HG02852 (cell line): Measurements from ENCODE around the gene RFNG.

Experiments
- ATAC-seq: cut with Tn5 transposase; IDR thresholded peaks from one replicate; pipeline ENCODE4 v1.9.1; 2021; ENCODE audit warnings: mild to moderate bottlenecking, moderate library complexity; ENCODE audit not compliant: unreplicated experiment

The RFNG gene

DNA sequence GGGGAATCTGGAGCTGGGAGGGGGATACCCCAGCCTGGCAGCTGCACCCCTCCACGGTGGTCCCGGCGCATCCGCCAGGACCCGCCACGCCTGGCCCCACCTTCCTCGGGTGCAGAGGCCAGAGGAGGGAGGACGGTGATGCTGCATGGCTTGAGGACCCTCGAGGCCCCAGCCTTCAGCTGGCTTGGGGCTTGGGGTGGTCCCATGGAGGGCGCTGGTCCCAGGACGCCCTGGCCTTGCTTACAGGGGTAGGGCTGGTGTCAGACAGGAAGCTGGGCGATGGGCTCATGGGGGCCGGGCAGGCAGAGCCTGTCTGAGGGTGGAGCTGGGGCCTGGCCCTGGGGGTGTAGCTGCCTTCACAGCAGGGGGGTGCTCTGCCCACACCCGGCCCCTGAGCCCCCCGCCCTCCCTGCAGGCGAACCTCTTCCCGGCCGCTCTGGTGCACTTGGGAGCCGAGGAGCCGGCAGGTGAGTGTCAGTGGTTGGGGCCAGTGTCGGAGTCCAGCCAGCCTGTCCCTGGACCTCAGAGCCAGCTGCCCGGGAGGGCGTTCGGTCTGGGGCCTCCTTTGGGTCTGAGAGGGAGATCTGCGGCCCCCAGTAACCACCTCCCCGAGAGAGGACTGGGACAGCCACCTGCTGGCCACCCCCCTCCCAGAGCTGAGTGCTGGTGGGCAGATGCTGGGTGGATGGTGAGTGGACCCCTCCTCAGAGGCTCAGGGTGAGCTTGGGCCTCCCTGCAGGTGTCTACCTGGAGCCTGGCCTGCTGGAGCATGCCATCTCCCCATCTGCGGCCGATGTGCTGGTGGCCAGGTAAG lies 35.3 kb downstream of the RFNG start:
- no peak for ATAC-seq

DNA sequence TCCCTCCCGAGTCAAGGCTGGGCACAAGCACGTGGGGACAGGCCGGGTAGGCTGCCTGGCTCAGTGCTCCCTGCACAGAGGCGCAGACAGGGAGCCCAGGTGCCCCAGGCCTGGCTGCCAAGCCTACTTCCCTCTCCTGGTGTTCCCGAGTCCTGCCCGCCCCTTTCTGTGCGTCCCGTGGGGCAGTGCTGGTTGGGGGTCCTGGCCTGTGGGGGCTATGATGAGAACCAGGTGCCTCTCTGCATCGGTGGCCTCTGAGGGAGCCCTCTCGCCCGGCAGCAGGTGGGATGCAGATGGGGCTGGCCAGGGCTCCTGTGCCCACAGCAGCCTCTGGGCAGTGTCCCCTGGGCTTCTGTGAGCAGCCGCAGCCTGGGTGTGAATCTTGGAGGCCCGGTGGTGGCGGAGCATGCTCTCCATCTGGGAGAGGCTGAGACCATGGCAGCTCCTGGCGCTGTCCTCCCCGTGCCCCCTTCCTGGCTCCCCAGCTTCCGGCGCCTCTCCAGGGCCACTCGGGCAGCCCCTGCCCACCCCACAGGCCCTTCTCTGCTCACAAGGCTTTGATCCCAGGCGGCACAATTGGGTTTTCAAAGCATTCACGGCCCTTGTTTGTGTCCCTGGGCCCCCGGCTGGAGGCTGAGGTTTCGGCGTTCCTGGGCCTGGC lies 36.2 kb downstream of the RFNG start:
- ATAC-seq, result no peak

DNA sequence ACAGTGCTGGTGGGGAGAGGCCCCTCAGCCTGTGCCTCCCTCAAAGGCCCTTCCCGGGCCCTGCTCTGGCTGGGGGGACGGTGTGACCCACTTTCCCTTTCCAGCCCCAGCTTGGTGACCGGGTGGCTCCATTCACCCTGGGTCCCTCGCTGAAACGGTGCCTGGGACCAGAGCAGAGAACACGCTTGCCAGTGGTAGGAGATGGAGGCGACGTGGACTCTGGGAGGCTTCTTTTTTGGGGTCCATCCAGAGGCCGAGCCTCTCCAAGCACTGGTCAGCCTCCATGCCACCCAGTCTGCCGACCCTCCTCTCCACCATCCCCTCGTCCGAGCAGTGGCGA lies 36.7 kb downstream of the RFNG start:
- ATAC-seq, result no peak

DNA sequence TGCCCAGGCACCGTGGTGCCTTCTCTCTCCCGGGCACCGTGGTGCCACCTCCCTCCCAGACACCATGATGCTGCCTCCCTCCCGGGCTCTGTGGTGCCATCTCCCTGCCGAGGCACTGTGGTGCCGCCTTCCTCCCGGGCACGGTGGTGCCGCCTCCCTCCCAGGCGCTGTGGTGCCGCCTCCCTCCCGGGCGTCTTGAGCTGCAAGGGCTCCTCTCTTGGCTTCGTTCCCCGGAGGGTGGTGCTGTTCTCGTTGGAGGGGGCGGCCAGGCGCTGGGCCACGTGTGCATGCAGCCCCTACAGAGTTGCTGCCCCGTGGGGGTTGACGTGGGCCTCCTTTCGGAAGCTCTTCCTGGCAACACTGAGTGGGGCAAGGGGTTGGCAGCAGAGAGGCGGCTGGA lies 37.2 kb downstream of the RFNG start:
- no peak for ATAC-seq

DNA sequence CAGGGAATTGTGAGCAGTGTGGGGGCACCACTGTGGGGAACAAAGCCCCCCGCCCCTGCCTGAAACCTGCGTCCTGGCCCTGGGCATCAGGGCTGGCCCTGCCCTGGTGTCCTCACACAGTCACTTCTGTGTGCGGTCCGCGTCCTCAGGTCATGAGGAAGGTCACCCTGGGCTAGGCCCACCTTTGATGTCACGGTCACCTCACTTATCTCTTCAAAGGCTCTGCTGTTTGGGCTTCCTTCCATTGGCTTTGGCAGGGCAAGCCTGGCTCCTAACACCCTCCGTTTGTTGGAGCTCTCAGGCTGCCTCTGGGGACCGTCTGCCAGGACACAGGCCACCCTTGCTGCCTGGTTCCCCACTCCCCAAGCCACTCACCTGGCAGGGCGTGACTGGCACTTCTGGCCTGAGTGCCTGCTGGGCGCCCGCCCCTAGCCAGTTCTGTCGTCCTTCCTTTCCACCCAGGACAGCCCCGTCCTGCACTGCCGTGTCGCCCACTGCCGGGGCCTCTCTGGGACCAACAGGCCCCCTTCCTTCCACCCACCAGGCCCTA lies 37.8 kb downstream of the RFNG start:
- no peak for ATAC-seq

DNA sequence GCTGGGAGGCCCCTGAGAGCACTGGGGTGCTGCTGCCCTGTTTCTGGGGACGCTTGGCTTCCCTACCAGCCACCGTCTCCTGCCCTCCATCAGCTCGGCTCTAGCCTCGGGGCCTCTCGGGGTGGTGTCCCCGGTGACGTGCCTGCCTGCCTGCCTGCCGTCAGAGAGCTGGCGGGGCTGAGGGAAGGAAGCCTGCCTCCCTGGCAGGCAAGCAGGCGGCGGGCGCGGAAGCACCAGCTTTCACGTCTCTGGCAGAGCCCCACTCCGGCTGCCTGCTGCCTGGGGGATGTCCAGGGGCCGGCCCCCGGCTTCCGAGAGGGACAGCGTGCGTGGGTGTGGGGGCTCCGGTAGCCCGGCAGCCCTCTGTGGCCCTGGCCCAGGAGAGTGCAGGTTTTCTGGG lies 38.3 kb downstream of the RFNG start:
- no peak for ATAC-seq

DNA sequence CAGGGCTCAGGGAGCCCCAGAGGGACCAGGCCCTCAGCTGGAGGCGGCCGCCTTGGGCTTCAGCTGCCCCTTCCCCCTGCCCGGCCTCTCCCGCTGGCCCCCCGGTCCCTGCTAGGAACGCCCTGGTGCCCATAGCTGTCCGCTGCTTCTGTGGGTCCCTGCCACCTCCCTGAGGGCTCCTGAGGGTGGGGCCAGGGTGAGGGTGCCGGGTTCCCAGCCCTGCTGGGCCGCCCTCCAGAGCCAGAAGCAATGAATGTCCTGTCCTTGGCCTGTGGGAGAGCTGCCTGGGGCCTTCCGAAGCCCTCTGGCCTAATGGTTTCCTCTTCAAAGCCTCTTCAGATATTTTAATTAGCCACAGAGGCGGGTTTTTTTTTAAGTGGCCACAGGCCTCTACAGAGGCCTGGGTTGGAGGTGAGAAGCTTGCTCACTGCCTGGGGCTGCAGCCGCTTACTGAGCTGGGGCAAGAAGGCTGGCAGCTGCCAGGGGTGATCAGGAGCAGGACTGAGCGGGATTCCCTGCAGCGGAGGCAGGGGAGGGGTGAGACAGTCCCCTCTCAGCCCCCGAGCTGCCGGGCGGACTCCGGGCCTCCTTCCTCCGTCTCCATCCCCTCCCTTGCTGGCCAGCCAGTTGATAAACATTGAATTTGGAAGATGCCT lies 38.8 kb downstream of the RFNG start:
- no peak for ATAC-seq

DNA sequence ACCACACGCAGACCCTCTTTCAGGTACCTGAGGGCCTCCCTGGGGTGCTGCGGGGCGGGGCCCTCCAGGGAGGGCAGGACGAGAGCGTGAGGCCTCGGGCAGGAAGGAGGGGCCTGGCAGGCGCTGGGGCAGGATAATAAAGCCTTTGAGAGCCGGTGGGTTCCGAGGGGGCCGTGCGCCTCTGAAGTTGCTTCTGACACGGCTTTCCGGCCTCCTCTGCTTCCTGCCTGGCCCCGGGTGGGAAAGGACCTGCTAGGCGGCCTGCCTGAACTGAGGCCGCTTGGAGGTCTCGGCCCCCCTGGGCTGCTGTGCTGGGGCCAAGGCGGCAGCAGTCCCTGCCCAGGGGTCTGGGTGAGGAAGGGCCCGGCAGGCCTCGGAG lies 39.4 kb downstream of the RFNG start:
- no peak for ATAC-seq

DNA sequence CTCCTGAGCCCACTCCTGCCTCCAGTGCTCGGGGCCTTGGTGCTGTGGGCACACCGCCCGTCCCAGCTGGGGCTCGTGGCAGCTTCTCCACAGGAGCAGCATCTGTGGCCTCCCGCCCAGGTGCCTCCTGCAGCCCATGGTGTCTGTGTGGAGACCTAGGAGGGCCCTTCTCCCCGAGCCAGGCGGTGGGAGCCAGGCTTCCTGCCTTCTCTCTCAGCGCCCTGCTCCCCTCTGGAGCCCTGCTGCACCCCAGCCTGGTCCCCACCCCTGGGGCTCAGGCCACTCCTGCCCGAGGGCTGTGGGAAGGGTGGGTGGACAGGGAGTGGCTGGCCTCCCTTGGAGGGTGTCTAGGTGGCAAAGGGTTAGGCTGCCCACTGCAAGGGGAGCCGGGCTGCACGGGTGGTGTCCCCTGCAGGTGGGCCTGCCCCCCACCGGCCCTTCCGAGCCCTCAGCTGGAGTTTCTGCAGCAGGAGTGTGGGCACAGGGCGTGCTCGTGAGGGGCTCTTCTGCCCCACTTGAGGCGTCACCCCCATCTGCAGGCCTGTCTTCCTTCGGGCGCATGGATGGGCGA lies 39.9 kb downstream of the RFNG start:
- ATAC-seq, result no peak

DNA sequence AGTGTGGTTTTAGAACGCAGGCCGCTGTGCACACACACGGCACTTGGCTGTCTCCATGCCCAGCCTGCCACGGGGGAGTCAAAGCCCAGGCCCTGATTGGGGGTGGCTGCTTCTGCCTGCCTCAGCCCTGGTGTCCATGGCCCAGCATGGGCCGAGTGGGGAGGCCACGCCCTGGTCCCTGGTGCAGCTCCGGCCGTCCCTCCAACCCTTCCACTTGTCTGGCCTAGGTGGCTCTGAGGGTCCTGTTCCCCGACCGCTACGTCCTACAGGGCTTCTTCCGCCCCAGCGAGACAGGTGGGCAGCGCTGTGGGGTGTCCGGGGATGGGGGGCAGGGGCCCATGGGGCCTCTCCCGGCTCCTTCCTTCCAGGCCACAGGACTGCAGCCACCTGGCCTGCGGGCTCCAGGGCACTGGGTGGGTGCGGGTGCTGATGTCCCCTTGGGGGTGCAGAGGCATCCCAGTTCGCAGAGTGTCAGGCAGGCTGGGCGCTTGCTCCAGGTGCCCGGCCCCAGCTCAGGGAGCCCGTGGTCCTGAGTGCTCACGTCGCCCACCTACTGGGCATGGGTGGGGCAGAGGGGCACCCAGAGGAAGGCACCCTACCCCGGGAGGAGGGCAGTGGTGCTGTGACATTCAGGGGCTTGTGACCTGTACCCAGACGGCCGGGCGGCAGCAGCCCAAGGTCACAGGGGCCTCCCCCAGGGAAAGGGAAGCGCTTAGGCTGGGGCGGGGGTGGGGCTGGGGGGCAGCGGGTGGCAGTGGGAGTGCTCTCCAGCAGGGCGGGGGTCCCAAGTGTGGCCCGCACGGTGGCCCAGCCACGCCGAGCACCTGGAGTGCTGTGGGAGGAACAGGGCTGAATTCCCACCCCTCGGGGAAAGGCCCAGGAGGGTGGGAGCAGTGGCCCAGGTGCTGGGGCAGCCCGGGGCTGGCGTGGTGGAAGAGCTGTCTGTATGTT lies 40.8 kb downstream of the RFNG start:
- ATAC-seq, result no peak

DNA sequence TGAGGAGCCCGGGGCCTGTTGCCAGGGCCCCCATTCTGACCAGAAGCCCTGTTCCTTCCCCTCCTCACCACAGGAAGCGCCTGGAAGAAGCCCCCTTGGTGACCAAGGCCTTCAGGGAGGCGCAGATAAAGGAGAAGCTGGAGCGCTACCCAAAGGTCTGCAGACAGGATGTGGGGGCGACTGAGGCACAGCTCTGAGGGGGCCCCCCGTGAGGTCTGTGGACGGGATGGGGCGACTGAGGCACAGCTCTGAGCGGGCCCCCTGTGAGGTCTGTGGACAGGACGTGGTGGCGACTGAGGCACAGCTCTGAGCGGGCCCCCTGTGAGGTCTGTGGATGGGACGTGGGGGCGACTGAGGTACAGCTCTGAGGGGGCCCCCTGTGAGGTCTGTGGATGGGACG lies 42.2 kb downstream of the RFNG start:
- ATAC-seq, result no peak

DNA sequence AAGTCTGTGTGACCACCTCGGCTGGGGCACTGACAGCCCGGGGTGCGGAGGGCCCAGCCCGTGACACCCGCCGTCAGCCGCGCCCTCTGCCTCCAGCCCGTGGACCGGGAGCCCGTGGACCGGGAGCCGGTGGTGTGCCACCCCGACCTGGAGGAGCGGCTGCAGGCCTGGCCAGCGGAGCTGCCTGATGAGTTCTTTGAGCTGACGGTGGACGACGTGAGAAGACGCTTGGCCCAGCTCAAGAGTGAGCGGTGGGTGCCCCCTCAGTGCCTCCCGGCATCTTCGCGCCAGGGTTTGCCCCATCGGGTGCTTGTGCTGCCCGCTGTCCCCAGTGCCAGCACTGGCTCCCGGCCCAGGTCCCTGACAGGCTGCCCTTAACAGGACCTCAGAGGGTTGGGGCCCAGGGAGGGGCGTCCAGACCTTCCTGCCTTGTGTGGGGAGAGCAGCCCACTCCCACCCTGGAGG lies 42.6 kb downstream of the RFNG start:
- ATAC-seq, result no peak

DNA sequence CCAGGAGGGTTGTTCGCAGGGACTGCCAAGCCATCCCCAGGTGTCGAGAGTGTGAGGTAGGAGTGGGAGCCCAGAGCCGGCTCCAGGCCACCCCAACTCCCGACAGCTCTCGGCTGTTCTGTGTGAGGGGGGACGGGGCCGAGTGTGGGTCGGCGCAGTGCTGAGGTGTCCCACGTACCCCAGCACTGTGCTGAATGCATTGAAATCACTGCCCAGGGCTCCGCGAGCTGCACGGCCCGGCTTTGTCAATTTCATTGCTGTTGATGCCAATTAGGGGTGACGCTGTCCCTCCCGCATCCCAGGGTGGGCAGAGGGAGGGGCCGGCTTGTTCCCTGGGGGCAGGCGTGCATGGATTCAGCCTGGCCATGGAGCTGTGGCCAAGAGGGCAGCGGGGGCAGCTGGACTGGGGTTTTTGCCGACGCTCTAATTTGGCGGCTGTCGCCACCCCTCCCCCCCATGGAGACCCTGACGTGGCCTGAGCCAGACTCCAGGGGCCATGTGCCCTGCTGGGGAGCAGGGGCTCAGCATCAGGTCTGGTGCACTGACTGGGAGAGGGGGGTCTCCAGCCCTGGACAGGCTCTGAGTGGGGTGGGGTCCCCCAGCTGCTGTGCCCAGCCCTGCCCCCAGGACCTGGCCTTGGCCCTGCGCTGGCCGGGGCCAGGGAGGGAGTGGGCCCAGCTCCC lies 43.2 kb downstream of the RFNG start:
- ATAC-seq, result no peak

DNA sequence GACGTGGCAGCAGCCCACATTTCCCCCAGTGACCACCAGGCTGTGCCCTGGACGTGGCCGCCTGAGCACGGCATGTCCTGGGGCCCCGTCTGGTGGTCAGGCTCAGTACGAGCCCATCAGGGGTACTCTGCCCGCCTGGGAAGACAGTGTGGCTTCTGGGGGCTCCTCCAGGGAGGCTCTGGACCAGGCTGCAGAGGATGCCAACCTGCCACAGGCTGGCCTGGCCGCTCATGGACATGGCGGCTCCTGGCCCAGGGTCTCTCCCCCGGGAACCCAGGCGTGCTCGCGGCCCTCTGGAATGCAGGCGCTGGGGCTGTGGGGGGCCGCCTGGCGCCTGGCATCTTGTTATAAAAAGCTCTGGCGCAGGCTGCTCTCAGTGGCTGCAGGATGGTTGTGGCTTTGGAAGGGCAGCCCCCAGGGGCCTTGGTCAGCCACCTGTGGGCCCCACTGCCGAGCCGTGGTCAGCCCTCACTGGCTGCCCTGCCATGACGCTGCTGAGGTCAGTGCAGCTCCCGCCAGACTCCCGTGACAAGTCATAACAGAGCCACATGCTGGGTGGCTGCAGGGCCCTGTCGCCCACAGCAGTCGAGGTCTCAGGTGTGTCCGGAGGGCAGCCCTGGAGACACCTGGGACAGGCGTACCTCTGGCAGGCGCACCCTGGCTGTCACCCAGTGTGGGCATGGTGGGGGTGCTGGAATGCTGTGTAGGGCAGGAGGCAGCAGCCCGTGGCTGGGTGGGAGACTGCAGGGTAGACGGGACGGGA lies 43.9 kb downstream of the RFNG start:
- ATAC-seq, result no peak

DNA sequence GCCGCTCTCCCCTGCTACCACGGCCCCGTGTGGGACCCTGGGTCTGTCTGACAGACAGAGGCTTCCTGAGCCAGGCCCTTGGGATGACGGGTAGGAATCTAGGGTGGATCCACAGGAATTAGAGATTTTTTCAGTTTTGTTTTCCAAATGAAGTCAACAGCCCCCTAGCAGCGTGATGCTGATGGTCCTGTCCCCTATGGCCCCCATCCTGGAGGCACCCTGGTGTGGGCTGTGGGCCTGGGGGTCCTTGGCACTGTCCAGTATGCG lies 44.5 kb downstream of the RFNG start:
- no peak for ATAC-seq

DNA sequence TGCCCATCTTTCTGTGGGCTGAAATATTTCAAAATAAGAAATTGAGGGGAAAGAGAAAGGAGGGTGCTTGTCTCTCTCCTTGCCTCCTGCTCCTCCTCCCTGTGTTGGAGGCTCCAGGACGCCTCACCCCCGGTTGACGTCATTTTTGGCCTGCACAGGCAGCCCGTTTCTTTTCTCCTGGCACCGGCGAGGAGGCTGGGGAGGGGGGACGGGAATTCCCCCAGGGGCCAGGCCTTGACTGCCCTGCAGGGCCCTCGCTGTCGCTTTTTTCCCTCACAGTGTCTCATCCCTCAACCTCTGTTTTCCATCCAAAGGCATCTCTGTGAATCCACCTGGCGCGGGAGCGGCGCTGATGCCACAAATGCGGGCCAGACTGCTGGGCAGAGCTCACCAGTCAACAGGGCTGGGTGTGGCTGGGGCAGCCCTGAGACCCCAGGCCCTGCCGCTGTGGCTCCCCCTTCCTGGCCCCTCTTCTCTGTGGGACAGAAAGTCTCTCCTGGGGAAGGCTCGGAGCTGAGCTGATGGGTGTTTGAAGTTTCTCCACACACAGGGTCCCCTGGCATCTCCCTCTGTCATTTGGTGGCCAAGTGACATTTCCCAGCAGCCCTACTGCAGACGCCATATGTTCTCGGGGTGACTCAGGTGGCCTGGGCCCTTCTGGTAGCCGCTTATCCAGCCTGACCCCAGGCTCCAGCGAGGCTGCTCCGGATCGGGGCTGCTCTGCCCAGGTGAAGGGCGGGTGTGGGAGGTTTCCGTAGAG lies 45.0 kb downstream of the RFNG start:
- no peak for ATAC-seq

DNA sequence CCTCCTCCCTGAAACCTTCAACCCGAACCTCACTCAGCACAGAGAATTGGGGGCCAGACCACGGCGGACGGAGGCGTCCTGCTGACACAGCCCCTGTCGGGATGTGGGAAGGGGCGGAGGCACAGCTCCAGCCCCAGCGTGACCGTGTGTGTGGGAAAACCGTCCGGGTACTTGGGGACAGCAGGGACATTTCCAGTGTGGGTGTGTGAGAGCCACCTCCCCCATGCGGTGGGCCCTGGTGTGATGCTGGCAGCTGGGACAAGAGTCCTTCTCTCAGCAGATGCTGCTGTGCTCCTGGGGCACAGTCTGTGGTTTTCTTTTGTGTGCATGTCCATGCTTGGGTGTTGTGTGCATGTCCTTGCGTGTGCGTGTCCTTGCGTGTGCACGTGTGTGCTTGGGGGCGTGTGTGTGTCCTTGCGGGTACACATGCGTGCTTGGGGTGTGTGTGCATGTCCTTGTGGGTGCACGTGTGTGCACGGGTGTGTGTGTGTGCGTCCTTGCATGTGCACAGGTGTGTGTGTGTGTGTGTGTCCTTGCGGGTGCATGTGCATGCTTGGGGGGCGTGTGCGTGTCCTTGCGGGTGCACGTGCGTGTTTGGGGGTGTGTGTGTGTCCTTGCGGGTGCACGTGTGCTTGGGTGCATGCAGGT lies 45.8 kb downstream of the RFNG start:
- ATAC-seq, result no peak
